Rectal smooth muscle tissue (tissue), 1 donor: ENCODE data around the gene SFMBT2.
"Not testable (repeated sequence)": the region's sequence is repeated elsewhere in the genome, so short reads cannot be mapped to it uniquely, and the experiment has no call there.

Source experiments
- H3K27ac ChIP-seq: one replicate; pipeline ENCODE4 v1.7.0; 2013; ENCODE audit warnings: low read depth, low read length, inconsistent platforms
- H3K27me3 ChIP-seq: one replicate; pipeline ENCODE4 v1.7.0; 2013; ENCODE audit warnings: low read length; ENCODE audit not compliant: control insufficient read depth, insufficient read depth
- H3K36me3 ChIP-seq: one replicate; pipeline ENCODE4 v1.7.0; 2013; ENCODE audit warnings: low read length; ENCODE audit not compliant: control insufficient read depth, insufficient read depth
- H3K4me1 ChIP-seq: one replicate; pipeline ENCODE4 v1.7.0; 2013; ENCODE audit warnings: low read length; ENCODE audit not compliant: control insufficient read depth, insufficient read depth
- H3K4me3 ChIP-seq: one replicate; pipeline ENCODE4 v1.7.0; 2013; ENCODE audit warnings: low read length
- H3K9ac ChIP-seq: one replicate; pipeline ENCODE4 v1.7.0; 2013; ENCODE audit warnings: low read length

Gene SFMBT2

GRCh38 chr10:7390689-7391110 is 20.1 kb downstream of the SFMBT2 start:
- H3K27me3 ChIP-seq, H3K4me1 ChIP-seq, H3K4me3 ChIP-seq: not testable (repeated sequence)

GRCh38 chr10:7389844-7390243 is 21.0 kb downstream of the SFMBT2 start:
- no peaks in the 10 kb centered on the region for H3K27me3 ChIP-seq
- no peaks in the 10 kb centered on the region for H3K36me3 ChIP-seq
- no peak overlapping the region for H3K4me3 ChIP-seq
- no peaks in the 10 kb centered on the region for H3K4me1 ChIP-seq
- H3K27ac ChIP-seq, result no peak overlapping the region
- H3K9ac ChIP-seq, result no peak overlapping the region

More at GRCh38 chr10:7390689-7391110, 20.1 kb downstream of the SFMBT2 start:
- not testable (repeated sequence) for H3K27ac ChIP-seq, H3K9ac ChIP-seq, H3K36me3 ChIP-seq

- H3K4me3 ChIP-seq, result no peak overlapping the region
- no peaks in the 10 kb centered on the region for H3K36me3 ChIP-seq
- H3K27ac ChIP-seq, result no peak overlapping the region
- no peaks in the 10 kb centered on the region for H3K4me1 ChIP-seq
- no peaks in the 10 kb centered on the region for H3K27me3 ChIP-seq
- no peak overlapping the region for H3K9ac ChIP-seq
Measured at GRCh38 chr10:7389346-7389745, 21.5 kb downstream of the SFMBT2 start.

GRCh38 chr10:7388602-7389001 is 22.2 kb downstream of the SFMBT2 start:
- no peaks in the 10 kb centered on the region for H3K27me3 ChIP-seq
- no peak overlapping the region for H3K9ac ChIP-seq
- H3K4me1 ChIP-seq, result no peaks in the 10 kb centered on the region
- H3K27ac ChIP-seq, result no peak overlapping the region
- no peak overlapping the region for H3K4me3 ChIP-seq
- H3K36me3 ChIP-seq, result no peaks in the 10 kb centered on the region

GRCh38 chr10:7388149-7388548 is 22.7 kb downstream of the SFMBT2 start:
- not testable (repeated sequence) for H3K27ac ChIP-seq, H3K36me3 ChIP-seq, H3K4me1 ChIP-seq, H3K9ac ChIP-seq, H3K27me3 ChIP-seq, H3K4me3 ChIP-seq

GRCh38 chr10:7385114-7385513 is 25.7 kb downstream of the SFMBT2 start:
- Histone ChIP-seq H3K4me3 (no peak overlapping the region), H3K36me3 (no peaks in the 10 kb centered on the region), H3K4me1 (no peaks in the 10 kb centered on the region), H3K27ac (no peak overlapping the region), H3K9ac (no peak overlapping the region), H3K27me3 (no peaks in the 10 kb centered on the region)

- Histone ChIP-seq H3K27ac (no peak overlapping the region), H3K36me3 (no peaks in the 10 kb centered on the region), H3K4me3 (no peak overlapping the region), H3K9ac (no peak overlapping the region), H3K4me1 (no peaks in the 10 kb centered on the region), H3K27me3 (no peaks in the 10 kb centered on the region)
Measured at GRCh38 chr10:7383442-7383841, 27.4 kb downstream of the SFMBT2 start.

GRCh38 chr10:7380704-7381241 is 30.1 kb downstream of the SFMBT2 start:
- Histone ChIP-seq H3K4me1 (no peaks in the 10 kb centered on the region), H3K4me3 (no peak overlapping the region), H3K27me3 (no peaks in the 10 kb centered on the region), H3K27ac (no peak overlapping the region), H3K36me3 (no peaks in the 10 kb centered on the region), H3K9ac (no peak overlapping the region)

GRCh38 chr10:7378602-7379403 is 32.0 kb downstream of the SFMBT2 start:
- no peaks in the 10 kb centered on the region for H3K4me1 ChIP-seq
- no peak overlapping the region for H3K9ac ChIP-seq
- no peaks in the 10 kb centered on the region for H3K27me3 ChIP-seq
- H3K4me3 ChIP-seq, result no peak overlapping the region
- H3K36me3 ChIP-seq, result no peaks in the 10 kb centered on the region
- H3K27ac ChIP-seq, result no peak overlapping the region

- Histone ChIP-seq H3K27me3 (no peaks in the 10 kb centered on the region), H3K36me3 (no peaks in the 10 kb centered on the region), H3K9ac (no peak overlapping the region), H3K4me1 (no peaks in the 10 kb centered on the region), H3K27ac (no peak overlapping the region), H3K4me3 (no peak overlapping the region)
Measured at GRCh38 chr10:7377614-7378248, 33.1 kb downstream of the SFMBT2 start.

GRCh38 chr10:7374795-7375194 is 36.0 kb downstream of the SFMBT2 start:
- Histone ChIP-seq H3K9ac (no peak overlapping the region), H3K36me3 (no peaks in the 10 kb centered on the region), H3K27me3 (no peaks in the 10 kb centered on the region), H3K4me1 (no peaks in the 10 kb centered on the region), H3K4me3 (no peak overlapping the region), H3K27ac (no peak overlapping the region)

- H3K9ac ChIP-seq, result no peak overlapping the region
- H3K4me1 ChIP-seq, result no peaks in the 10 kb centered on the region
- H3K4me3 ChIP-seq, result no peak overlapping the region
- no peaks in the 10 kb centered on the region for H3K36me3 ChIP-seq
- no peaks in the 10 kb centered on the region for H3K27me3 ChIP-seq
- H3K27ac ChIP-seq, result no peak overlapping the region
Measured at GRCh38 chr10:7373039-7373438, 37.8 kb downstream of the SFMBT2 start.

- Histone ChIP-seq H3K27ac (no peak overlapping the region), H3K9ac (no peak overlapping the region), H3K27me3 (no peaks in the 10 kb centered on the region), H3K36me3 (no peaks in the 10 kb centered on the region), H3K4me3 (no peak overlapping the region), H3K4me1 (no peaks in the 10 kb centered on the region)
Measured at GRCh38 chr10:7372504-7372903, 38.3 kb downstream of the SFMBT2 start.
